Cardiac fibroblast (primary cell): ENCODE results near the gene PDZD4.

ENCODE experiments used
- DNase-seq, 2 donors: peaks; one replicate each; pipeline versions ENCODE4 v3.0.0 to v3.0.0-alpha.2; 2010; ENCODE audit warnings: low read depth in 2 of 2
- H3K4me3 ChIP-seq, 2 donors: replicated peaks in 1 of 2; 1 replicate in 1 of 2; 2 replicates in 1 of 2; pipeline ENCODE4 v1.5.1; 2011; ENCODE audit warnings: low read depth in 2 of 2, low read length in 2 of 2, mild to moderate bottlenecking in 2 of 2, moderate library complexity in 1 of 2
- TF ChIP-seq, protein P1 (sequence below): IDR thresholded peaks from one replicate; pipeline ENCODE4 v1.5.1; 2011; ENCODE audit warnings: low read depth, mild to moderate bottlenecking, low read length, inconsistent platforms

The PDZD4 gene

DNA sequence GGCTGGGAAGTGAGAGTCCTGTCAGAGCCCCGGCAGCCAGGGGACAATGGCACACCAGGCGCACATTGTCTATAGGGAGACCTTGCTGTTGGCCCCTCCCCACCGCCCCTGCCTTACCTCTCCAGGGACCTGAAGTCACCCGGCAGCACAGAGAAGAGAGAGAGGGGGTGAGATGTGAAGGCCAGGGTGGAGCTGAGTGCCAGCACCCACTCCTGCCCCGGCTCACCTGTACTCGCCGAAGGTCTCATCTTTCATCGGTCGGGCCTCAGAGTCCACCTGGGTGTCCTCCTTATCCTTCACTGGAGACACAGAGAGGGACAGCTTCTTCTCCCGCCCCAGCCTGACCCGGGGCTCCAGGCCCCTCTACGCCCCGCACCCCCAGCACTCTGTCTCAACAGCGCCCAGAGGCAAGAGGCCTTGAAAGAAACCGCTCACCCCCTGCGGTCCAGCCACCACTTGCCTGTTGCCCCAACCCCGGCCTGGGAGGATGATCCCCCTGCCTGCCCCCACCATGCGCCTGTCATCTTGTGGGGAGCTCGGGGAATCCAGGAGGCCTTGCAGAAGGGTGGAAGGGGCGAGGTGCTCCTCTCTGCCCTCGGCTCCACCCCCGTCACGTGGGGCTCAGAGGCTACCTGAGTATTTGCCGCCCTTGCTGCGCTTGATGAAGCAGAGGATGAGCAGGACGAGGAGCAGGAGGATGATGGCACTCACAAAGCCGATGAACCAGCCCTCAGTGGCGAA lies 33.1 kb upstream of the PDZD4 start:
- TF ChIP-seq, protein P1, sequence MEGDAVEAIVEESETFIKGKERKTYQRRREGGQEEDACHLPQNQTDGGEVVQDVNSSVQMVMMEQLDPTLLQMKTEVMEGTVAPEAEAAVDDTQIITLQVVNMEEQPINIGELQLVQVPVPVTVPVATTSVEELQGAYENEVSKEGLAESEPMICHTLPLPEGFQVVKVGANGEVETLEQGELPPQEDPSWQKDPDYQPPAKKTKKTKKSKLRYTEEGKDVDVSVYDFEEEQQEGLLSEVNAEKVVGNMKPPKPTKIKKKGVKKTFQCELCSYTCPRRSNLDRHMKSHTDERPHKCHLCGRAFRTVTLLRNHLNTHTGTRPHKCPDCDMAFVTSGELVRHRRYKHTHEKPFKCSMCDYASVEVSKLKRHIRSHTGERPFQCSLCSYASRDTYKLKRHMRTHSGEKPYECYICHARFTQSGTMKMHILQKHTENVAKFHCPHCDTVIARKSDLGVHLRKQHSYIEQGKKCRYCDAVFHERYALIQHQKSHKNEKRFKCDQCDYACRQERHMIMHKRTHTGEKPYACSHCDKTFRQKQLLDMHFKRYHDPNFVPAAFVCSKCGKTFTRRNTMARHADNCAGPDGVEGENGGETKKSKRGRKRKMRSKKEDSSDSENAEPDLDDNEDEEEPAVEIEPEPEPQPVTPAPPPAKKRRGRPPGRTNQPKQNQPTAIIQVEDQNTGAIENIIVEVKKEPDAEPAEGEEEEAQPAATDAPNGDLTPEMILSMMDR, result no peak
- H3K4me3 ChIP-seq, result no peak overlapping the region
- DNase-seq, result no peak

DNA sequence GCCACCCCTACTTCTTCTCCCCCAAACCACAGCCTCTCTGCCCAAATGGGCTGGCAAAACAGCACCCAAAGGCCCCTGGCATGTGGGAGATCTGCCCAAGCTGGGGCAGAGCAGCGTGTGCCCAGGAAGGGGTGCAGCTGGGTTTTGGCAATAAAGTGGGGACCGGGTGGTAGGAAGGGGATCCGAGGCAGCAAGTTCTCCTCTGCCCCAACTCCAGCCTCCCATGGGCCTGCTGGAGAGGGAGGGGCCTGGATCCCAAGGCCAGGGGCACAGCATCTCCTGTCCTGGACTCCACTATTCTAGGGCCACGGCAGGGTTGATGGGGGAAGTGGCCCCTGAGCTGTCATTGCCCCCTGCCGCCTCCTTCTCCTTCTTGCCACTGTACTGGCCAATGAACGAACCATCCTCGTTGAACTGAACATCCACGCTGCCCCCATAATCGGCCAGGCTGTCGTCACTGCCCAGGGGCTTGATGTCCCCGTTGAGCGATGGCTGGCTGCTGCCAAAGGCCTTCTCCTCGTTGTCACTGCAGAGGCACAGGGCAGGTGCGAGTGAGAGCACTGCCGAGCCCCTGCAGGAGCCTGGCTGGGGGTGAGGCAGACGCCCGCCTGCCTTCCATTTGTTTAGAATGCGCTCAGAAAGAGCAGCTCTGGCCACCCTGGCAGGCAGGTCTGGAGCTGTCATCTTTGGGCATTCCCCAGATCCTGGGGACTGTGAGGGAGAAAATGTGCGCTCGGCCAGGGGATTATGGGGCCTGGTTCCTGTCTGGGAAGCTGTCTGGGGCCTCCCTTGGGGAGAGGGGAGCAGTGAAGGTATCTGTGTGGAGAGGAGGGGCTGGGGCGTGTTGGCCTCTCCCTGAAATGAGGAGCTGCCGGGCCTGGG lies 32.3 kb upstream of the PDZD4 start:
- H3K4me3 ChIP-seq, result no peak overlapping the region
- DNase-seq, result no peak
- TF ChIP-seq, protein P1, result no peak

DNA sequence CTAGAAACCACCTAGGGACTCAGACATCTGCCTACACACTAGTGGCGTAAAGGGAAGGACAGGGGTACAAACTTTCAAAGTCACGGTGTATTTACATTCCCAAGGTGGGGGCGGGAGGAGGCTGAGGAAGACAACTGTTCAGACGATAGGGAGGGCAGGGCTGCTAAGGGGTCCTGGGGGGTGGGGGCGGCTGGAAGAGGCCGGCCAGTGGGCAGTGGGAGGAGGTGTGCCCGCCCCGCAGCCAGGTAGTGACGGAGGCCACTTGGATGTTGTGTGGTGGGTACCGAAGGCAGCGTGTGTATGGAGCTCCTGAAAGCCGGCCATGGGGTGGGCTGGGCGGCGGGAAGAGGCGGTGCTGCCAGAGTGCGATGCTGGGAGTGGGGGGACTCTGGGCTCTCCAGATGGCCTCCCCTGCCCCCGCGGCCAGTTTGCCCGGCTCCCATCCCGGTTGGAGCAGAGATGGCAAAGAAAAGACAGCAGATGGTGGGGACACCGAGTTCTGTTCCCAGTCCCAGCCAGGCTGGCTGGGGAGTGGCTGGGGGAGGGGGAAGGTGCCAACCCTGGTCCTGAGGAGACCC lies 31.5 kb upstream of the PDZD4 start:
- DNase-seq, result no peak

DNA sequence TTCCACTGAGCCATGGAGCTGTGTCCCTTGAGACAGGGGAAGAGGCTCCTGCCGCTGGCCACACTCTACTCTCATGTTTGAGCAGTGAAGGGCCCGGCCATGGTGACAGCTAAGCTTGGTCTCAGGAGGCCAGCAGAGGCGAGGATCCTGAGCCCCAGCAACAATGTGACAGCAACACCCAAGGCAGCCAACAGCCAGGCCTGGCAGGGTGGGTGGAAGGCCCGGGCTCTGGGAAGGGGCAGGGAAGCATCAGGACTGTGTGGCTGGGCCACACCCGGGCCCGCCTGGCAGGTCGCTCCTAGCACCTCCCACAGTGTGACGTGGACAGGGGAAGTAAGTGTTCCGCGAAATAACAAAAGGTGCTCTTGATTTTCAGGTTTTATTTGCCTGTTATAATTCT lies 30.8 kb upstream of the PDZD4 start:
- no peak for DNase-seq
- H3K4me3 ChIP-seq, result no peak overlapping the region
- TF ChIP-seq, protein P1, result no peak

More for the DNA sequence above, 31.5 kb upstream of the PDZD4 start:
- H3K4me3 ChIP-seq, result no peak overlapping the region
- TF ChIP-seq, protein P1, result no peak

DNA sequence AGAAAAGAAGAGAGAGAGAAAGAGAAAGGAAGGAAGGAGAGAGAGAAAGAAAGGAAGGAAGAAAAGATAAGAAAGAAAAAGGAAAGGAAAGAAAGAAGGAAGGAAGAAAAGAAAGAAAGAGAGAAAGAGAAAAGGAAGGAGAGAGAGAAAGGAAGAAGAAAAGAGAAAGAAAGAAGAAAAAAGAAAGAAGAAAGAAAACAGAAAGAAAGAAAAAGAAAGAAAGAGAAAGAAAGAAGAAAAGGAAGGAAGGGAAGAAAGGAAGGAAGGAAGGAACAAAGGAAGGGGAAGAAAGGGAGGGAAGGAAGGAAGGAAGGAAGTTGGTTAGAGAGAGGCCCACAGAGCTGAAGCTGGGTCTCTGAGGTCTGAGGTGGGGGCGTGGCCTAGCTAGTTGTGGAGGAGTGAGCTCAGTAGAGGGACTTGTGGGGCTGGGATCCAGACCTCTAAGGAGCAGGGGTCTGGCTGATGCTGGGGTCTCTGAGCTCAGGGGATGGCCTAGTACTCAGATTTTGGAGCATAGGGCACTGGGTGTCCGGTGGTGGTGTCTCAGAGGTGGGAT lies 27.1 kb upstream of the PDZD4 start:
- TF ChIP-seq, protein P1, result no peak
- DNase-seq, result no peak
- H3K4me3 ChIP-seq, result no peak overlapping the region

DNA sequence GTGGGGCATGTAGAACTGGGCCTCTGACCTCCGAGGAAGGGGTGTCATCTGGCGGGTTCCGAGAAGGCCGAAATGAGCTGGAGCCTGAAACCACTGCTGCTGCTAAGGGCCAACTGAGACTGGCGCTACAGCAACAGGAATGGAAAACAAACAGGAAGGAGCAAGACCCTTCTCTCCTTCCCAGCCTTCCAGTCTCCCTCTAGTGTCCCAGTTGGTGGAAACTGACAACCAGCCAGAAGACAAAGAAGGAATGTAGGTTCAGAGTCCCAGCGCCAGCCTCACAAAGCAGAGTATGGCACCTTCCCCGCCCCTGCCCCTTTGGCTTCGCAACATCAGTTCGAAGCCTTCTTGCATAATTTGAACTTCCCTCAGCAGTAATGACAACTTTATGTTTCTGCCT lies 24.4 kb upstream of the PDZD4 start:
- TF ChIP-seq, protein P1, result no peak
- DNase-seq, result no peak
- H3K4me3 ChIP-seq, result no peak overlapping the region
